Testis (tissue), 3 donors: ENCODE measurements around the gene MCEE. TPM values are rescaled to one million over a fixed set of nuclear protein-coding genes. Genes with fewer than 3 reads are reported as not detected.
"Not testable (repeated sequence)": the region's sequence is repeated elsewhere in the genome, so short reads cannot be mapped to it uniquely, and the experiment has no call there.

Source experiments
- DNase-seq: peaks from one replicate; pipeline ENCODE4 v3.0.0-alpha.2; 2019
- H3K27ac ChIP-seq, 2 donors: fragments of 200-600 bp; sonication (generic); one replicate each; pipeline ENCODE4 v1.5.1; 2019
- H3K27me3 ChIP-seq: fragments of 200-600 bp; sonication (generic); one replicate; pipeline ENCODE4 v1.5.1; 2019
- H3K36me3 ChIP-seq: fragments of 200-600 bp; sonication (generic); one replicate; pipeline ENCODE4 v1.5.1; 2017; ENCODE audit warnings: low read depth; ENCODE audit errors: missing control alignments
- H3K4me1 ChIP-seq: fragments of 200-600 bp; sonication (generic); one replicate; pipeline ENCODE4 v1.5.1; 2019
- H3K4me3 ChIP-seq, 2 donors: fragments of 200-600 bp; sonication (generic); one replicate each; pipeline ENCODE4 v1.5.1; 2017 to 2019
- H3K9me3 ChIP-seq: fragments of 200-600 bp; sonication (generic); one replicate; pipeline ENCODE4 v1.5.1; 2017
- POLR2A ChIP-seq: fragments of 450-650 bp; IDR thresholded peaks from one replicate; pipeline ENCODE4 v1.6.1; 2017; ENCODE audit warnings: antibody characterized with exemption, mild to moderate bottlenecking, moderate library complexity
- WGBS, 2 donors: methylation state at CpG; one replicate each; pipeline ENCODE4 v1.1.5; 2018; 5-methylcytosine and 5-hydroxymethylcytosine counted together
- intact Hi-C: fragments of 100-400 bp; cut with DNase I; formaldehyde crosslinking; loops from one replicate; pipeline ENCODE4 v1.15.1; 2023; ENCODE audit warnings: low total_unique reads
- polyA plus RNA-seq: library from polyadenylated mRNA; stranded (reverse); fragments of 350-450 nt; fragmentation: Illumina TruSeq; extraction: RNeasy Lipid Tissue Mini Kit (QIAGEN cat#74804); gene quantifications from one replicate; pipeline ENCODE4 v1.2.3, GENCODE V29; 2014; ENCODE audit warnings: low read depth, low replicate concordance; ENCODE audit not compliant: insufficient read depth
- total RNA-seq, 2 donors: library from RNA; depleted of rRNA; stranded (reverse); fragments of >200 nt; gene quantifications; one replicate each; pipeline ENCODE4 v1.2.3, GENCODE V29; 2016
- TF ChIP-seq, protein P1 (sequence below), 3 experiments: fragments of 450-650 bp in 2 of 3; fragments of 200-600 bp in 1 of 3; sonication (generic) in 1 of 3; IDR thresholded peaks; one replicate each; pipeline ENCODE4 v1.5.1; 2016 to 2019; ENCODE audit warnings: antibody characterized with exemption in 3 of 3, mild to moderate bottlenecking in 2 of 3, moderate library complexity in 1 of 3

The MCEE gene
- total and polyA plus RNA-seq, 3 donors from 2014 or later: 7.7 to 14.6 (median 10.7) TPM

DNA sequence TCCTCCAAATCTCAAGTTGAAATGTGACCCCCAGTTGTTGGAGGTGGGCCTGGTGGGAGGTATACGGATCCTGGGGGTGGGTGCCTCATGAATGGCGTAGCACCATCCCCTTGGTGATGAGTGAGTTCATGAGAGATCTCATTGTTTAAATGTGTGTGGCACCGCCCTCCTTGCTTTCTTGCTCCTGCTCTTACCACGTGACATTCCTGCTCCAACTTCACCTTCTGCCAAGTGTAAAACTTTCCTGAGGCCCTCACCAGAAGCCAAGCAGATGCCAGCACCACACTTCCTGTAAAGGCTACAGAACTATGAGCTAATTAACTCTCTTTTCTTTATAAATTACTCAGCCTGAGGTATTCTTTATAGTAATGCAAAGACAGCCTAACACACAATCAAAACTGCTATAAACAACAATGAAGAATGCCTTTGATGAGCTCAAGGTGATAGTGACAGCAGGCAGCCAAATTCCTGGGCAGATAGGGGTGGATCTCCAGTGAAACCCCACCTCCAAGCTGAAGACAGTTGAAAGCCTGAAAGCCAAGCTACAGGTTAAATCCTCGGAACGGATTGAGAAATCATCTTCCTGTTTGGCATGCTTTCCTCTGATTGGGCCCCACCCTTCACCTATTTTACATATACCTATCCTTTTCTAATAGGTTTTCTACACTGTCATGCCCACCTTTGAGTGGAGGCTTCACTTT is 26.9 kb downstream of the MCEE start:
- Histone ChIP-seq H3K27me3 (no peaks in the 10 kb centered on the region), H3K4me1 (no peaks in the 10 kb centered on the region), H3K9me3 (no peaks in the 10 kb centered on the region), H3K4me3 (no peak overlapping the region), H3K27ac (no peak overlapping the region), H3K36me3 (no peaks in the 10 kb centered on the region)
- no peak for DNase-seq
- 63 to 90% methylated on average over 6 of the region's 6 CpGs for WGBS, 2 donors
- intact Hi-C loops: no loop called here
- TF ChIP-seq POLR2A: no peak
- TF ChIP-seq, protein P1, sequence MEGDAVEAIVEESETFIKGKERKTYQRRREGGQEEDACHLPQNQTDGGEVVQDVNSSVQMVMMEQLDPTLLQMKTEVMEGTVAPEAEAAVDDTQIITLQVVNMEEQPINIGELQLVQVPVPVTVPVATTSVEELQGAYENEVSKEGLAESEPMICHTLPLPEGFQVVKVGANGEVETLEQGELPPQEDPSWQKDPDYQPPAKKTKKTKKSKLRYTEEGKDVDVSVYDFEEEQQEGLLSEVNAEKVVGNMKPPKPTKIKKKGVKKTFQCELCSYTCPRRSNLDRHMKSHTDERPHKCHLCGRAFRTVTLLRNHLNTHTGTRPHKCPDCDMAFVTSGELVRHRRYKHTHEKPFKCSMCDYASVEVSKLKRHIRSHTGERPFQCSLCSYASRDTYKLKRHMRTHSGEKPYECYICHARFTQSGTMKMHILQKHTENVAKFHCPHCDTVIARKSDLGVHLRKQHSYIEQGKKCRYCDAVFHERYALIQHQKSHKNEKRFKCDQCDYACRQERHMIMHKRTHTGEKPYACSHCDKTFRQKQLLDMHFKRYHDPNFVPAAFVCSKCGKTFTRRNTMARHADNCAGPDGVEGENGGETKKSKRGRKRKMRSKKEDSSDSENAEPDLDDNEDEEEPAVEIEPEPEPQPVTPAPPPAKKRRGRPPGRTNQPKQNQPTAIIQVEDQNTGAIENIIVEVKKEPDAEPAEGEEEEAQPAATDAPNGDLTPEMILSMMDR (IDR thresholded peaks at IDR 0.05): no peak

DNA sequence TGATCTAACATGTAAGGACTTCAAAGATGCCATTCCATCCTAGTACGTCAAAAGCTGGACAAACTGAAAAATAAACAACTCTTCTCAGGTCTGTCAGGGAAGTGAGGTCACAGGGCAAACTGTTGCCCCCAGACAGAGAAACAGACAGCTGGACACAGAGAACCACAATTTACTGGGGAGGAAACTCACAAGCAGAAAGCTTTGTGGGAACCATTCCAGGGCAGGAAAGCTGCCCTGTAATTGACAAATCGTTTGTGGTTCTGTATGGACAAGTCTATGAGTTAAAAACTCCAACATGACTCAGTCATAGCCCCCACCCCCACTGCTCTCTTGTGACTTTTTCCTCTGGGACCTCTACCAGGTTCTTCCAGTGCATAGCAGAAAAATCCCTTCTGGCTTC is 28.4 kb downstream of the MCEE start:
- intact Hi-C loops: no loop called here
- WGBS, 2 donors: 41 to 45% methylated on average over 2 of the region's 2 CpGs

DNA sequence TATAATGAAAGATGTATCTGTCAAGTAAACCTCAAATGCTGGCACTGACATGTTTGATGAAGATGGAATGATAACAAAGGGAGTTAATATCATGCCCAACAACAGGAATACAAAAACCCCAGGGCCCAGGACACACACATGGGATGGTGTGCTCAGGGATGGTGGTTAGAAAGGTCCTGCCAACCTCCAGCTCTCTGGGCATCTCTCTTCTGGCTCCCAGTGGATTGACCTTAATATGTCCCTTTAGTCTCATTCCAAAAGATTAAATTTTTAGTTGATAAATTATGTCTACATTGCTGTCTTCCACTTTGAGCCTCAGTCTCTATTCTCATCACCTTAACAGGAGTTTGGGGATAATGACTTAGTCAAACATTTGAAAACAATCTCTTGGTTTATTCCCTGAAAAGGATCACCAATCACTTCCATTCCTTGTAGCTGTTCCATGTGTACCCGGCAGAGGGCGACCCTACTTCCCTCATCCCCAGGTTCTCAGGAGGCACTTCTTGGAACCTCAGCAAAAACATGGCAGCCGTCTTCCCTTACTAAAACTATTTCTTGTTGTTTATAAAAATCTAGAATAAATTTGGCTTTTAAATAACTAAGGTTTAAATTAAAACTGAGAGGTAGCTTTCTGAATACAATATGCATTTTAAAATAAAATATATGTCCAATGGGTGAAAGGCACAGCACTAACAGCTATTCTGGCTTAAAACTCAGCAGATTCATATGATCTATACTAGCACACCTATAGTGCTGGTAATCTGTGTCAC is 29.6 kb downstream of the MCEE start:
- 15 to 32% methylated on average over 3 of the region's 3 CpGs for WGBS, 2 donors
- intact Hi-C loops: no loop called here
- H3K4me1 ChIP-seq: no peaks in the 10 kb centered on the region
- no peaks in the 10 kb centered on the region for H3K36me3 ChIP-seq
- peak; percentile 71 for DNase-seq
- TF ChIP-seq POLR2A: no peak
- TF ChIP-seq, protein P1 (IDR thresholded peaks at IDR 0.05): peak; percentile 30 to 56 (median 45)
- no peak overlapping the region for H3K27ac ChIP-seq
- H3K27me3 ChIP-seq: no peaks in the 10 kb centered on the region
- H3K4me3 ChIP-seq: no peak overlapping the region
- H3K9me3 ChIP-seq: no peaks in the 10 kb centered on the region

More for the DNA sequence above, 28.4 kb downstream of the MCEE start:
- Histone ChIP-seq H3K4me3 (no peak overlapping the region), H3K9me3 (no peaks in the 10 kb centered on the region), H3K4me1 (no peaks in the 10 kb centered on the region), H3K27me3 (no peaks in the 10 kb centered on the region), H3K27ac (no peak overlapping the region), H3K36me3 (no peaks in the 10 kb centered on the region)
- no peak for DNase-seq
- no peak for TF ChIP-seq POLR2A

DNA sequence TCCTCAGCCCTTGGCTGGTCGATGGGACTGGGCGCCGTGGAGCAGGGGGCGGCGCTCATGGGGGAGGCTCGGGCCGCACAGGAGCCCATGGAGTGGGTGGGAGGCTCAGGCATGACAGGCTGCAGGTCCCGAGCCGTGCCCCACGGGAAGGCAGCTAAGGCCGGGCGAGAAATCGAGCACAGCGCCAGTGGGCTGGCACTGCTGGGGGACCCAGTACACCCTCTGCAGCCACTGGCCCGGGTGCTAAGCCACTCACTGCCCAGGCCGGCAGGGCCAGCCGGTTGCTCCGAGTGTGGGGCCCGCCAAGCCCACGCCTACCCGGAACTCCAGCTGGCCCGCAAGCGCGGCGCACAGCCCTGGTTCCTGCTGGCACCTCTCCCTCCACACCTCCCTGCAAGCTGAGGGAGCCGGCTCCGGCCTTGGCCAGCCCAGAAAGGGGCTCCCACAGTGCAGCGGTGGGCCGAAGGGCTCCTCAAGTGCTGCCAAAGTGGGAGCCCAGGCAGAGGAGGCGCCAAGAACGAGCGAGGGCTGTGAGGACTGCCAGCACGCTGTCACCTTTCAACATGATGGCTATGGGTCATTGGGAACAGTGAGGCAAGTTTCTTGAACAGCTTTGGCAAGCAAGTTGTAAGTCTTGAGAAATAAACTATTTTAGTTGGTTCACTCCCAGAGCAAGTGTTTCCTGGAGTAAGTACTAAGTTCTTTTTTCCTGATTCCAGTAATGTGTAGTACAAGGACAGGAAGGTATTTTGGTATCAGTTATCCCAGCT is 37.4 kb downstream of the MCEE start:
- H3K27ac ChIP-seq, DNase-seq, H3K27me3 ChIP-seq, H3K4me1 ChIP-seq, H3K4me3 ChIP-seq, H3K36me3 ChIP-seq, intact Hi-C loops, H3K9me3 ChIP-seq: not testable (repeated sequence)
- 61 to 74% methylated on average over 11 to 33 of the region's 33 CpGs for WGBS, 2 donors

DNA sequence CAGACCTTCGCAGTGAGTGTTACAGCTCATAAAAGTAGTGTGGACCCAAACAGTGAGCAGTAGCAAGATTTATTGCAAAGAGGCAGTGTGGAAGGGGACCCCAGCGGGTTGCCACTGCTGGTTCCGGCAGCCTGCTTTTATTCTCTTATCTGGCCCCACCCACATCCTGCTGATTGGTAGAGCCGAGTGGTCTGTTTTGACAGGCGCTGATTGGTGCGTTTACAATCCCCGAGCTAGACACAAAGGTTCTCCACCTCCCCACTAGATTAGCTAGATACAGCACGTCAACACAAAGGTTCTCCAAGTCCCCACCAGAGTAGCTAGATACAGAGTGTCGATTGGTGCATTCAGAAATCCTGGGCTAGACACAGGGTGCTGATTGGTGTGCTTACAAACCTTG is 38.2 kb downstream of the MCEE start:
- H3K36me3 ChIP-seq, H3K27ac ChIP-seq, DNase-seq, H3K4me1 ChIP-seq, intact Hi-C loops, H3K4me3 ChIP-seq, H3K9me3 ChIP-seq, H3K27me3 ChIP-seq: not testable (repeated sequence)
- 64 to 71% methylated on average over 9 of the region's 9 CpGs for WGBS, 2 donors

DNA sequence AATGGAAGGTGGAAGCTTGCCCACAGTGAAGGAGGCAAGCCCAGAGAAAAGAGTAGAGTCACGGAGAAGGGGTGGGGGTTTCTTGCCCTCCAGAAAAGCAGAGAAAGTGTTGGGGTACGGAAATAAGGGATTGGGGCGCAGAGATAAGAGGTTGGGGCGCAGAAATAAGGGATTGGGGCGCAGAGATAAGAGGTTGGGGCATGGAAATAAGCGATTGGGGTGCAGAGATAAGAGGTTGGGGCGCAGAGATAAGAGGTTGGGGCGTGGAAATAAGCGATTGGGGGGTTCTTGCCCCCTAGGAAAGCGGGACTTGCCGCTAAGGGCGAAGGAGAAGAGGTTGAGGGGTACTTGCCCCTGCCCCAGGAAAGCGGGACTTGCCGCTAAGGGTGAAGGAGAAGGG is 40.6 kb downstream of the MCEE start:
- WGBS, 2 donors: 88 to 90% methylated on average over 14 of the region's 14 CpGs
- H3K27ac ChIP-seq, H3K27me3 ChIP-seq, H3K4me3 ChIP-seq, H3K4me1 ChIP-seq, DNase-seq, H3K36me3 ChIP-seq, intact Hi-C loops, H3K9me3 ChIP-seq: not testable (repeated sequence)

DNA sequence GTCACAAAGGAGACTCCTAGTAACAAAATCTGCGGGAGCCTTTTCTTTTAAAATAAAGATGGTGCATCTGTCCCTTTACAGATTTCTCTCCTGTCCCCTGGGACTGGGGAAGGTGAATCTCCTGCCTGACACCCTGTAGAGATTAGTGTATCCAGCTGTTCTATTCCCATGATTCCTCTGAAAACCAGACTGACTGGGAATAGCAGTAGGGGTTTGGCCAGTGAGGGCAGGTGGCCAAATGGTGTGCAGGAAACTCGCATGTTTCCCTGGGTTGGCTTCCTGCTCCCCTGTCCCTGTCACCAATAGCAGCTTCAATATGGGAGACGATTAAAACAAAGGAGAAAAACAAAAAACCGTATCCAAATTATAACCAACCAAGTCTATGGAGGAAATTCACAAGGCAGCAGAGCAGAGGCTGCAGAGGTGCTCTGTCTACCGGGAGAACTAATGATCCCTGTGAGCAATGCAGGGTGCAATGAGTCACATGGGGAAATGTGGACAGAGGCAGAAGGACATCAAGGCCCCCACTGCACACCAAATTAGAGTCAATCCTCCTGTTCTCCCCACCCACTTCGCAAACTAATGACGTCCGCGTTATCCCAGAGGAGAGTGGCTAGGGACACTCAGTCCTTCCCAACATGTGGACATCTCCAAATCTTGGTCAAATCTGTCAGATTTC is 44.6 kb downstream of the MCEE start:
- DNase-seq, intact Hi-C loops, H3K4me1 ChIP-seq, H3K27ac ChIP-seq, H3K4me3 ChIP-seq, H3K36me3 ChIP-seq, H3K27me3 ChIP-seq, H3K9me3 ChIP-seq: not testable (repeated sequence)
- WGBS, 2 donors: 64 to 69% methylated on average over 9 of the region's 9 CpGs

DNA sequence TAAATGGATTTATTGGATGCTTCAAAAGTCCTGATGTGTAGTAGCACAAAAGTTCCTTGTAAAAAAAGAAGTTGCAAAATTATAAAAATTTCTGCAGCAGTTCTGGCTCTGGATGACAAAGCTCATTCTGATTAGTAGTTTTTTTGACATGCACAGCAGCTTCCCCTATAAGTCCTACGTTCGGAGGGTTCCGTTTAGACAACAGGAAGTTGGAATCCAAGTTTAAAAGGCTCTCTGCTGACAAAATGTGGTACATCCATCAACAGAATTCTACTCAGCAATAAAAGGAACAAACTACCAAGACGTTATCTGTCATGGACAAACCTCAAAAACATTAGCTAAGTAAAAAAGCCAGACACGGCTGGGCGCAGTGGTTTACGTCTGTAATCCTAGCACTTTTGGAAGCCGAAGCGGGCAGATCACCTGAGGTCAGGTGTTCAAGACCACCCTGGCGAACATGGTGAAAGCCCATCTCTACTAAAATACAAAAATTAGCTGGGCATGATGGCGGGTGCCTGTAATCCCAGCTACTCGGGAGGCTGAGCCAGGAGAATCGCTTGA is 46.2 kb downstream of the MCEE start:
- H3K9me3 ChIP-seq, DNase-seq, H3K4me3 ChIP-seq, H3K4me1 ChIP-seq, H3K27me3 ChIP-seq, H3K36me3 ChIP-seq, H3K27ac ChIP-seq, intact Hi-C loops: not testable (repeated sequence)
- WGBS, 2 donors: 60 to 67% methylated on average over 10 of the region's 13 CpGs

DNA sequence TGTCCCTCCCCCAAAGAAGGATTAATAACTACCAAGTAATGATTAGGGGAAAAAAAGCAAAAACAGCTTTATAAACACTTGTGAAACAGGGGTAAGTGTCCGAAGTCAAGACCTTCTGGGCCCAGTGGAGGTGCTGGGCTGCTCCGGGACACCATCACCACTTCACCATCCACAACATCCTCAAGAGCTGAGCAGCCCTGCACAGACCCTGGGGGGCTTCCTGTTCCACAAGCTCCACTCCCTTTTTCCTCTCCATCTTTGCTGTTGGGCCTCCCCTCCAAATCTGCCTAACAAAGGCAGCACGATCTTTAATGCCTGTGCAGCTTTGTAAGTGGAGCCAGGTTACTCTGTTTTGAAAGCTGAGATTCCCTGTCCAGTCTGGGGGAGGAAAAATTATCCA is 46.7 kb downstream of the MCEE start:
- H3K9me3 ChIP-seq, intact Hi-C loops: not testable (repeated sequence)
- no CpG with 5 or more reads among the region's 3 CpGs for WGBS, 2 donors

More for the DNA sequence above, 46.7 kb downstream of the MCEE start:
- H3K4me3 ChIP-seq, H3K27ac ChIP-seq, H3K36me3 ChIP-seq, H3K4me1 ChIP-seq, H3K27me3 ChIP-seq, DNase-seq: not testable (repeated sequence)
